ENCODE results near the gene PXT1. TPM values are rescaled to one million over a fixed set of nuclear protein-coding genes. Genes with fewer than 3 reads are reported as not detected.
A peak's percentile ranks its signal among the peaks of the same experiment; 100 is the strongest.

PXT1 gene
- total RNA-seq, 1 donor from 2014 or later: not detected

DNA sequence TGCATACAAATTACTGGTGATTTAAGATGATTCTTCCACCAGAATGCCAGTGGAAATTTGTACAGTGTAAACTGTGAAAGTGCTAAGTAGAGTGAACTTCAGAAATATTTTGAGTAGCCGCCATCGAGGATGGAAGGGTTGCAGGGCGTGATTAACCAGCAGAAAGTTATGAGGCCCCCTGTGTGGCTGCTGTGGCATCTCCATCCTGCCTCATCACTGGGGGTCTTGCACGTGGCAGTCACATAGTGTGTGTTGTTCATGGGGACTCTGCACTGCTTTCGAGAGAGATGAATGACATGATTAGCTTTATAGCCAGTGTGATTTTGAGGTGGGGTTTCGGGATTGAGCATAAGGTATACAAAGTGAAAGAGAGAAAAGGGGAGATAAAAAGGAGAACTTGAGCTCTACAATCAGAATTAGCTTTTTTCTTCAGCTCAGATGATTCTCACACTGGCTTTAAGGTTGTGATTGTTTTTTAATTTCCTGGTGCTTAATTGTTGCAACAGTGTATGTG lies 26.6 kb upstream of the PXT1 start:
- H3K36me3 Mint-ChIP-seq (ENCODE audit: unreplicated experiment): no peaks in the 10 kb centered on the region
- DNase-seq: no peak
- H3K9me3 Mint-ChIP-seq (ENCODE audit: unreplicated experiment): no peaks in the 10 kb centered on the region
- peak overlapping the region; percentile 3 for H3K27ac Mint-ChIP-seq (ENCODE audit: unreplicated experiment)
- H3K4me1 Mint-ChIP-seq (ENCODE audit: low read depth, unreplicated experiment): no peaks in the 10 kb centered on the region
- H3K4me3 Mint-ChIP-seq (ENCODE audit: unreplicated experiment): no peak overlapping the region
- H3K27me3 Mint-ChIP-seq (ENCODE audit: unreplicated experiment): peaks cover 2% of the 10 kb centered on the region
- TF ChIP-seq, protein P1, sequence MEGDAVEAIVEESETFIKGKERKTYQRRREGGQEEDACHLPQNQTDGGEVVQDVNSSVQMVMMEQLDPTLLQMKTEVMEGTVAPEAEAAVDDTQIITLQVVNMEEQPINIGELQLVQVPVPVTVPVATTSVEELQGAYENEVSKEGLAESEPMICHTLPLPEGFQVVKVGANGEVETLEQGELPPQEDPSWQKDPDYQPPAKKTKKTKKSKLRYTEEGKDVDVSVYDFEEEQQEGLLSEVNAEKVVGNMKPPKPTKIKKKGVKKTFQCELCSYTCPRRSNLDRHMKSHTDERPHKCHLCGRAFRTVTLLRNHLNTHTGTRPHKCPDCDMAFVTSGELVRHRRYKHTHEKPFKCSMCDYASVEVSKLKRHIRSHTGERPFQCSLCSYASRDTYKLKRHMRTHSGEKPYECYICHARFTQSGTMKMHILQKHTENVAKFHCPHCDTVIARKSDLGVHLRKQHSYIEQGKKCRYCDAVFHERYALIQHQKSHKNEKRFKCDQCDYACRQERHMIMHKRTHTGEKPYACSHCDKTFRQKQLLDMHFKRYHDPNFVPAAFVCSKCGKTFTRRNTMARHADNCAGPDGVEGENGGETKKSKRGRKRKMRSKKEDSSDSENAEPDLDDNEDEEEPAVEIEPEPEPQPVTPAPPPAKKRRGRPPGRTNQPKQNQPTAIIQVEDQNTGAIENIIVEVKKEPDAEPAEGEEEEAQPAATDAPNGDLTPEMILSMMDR (IDR thresholded peaks at IDR 0.05; ENCODE audit: partially characterized antibody, unreplicated experiment): no peak

DNA sequence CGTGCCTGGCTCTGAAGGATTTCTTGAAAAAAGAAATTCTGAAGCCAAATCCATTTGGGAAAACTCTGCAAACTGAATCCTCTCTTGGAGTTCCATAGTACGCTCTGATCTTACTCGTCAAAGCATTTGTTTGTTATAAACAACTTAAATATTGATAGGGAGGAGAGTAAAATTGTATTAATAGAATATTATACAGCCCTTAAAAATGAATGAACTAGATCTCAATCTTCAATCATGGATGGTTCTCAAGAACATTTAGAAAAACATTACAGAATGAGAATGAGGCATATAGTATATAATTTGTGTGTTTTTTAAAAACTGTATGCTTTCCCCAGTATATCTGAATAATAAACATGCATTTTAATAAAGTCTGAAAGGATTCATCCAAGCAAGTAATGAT lies 25.0 kb upstream of the PXT1 start:
- Mint-ChIP-seq H3K27ac (ENCODE audit: unreplicated experiment) (no peak overlapping the region), H3K4me1 (ENCODE audit: low read depth, unreplicated experiment) (no peaks in the 10 kb centered on the region), H3K9me3 (ENCODE audit: unreplicated experiment) (no peaks in the 10 kb centered on the region), H3K27me3 (ENCODE audit: unreplicated experiment) (peaks cover 2% of the 10 kb centered on the region), H3K4me3 (ENCODE audit: unreplicated experiment) (no peak overlapping the region), H3K36me3 (ENCODE audit: unreplicated experiment) (no peaks in the 10 kb centered on the region)
- TF ChIP-seq, protein P1 (IDR thresholded peaks at IDR 0.05; ENCODE audit: partially characterized antibody, unreplicated experiment): no peak
- no peak for DNase-seq

DNA sequence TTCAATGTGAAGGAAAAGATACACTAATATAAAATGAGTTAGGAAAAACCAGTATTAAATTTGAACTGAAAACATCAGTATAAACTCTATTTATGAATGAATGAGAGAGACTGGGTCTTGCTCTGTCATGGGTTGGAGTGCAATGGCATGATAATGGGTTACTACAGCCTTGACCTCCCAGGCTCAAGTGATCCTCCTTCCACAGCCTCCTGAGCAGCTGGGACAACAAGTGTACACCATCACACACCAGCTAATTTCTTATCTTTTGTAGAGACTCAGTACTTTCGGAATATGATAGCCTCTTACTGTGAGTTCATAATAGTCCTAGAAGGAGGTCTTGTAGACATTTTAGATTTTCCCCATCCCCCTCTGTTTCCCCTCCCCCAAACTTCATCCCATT lies 21.6 kb upstream of the PXT1 start:
- H3K36me3 Mint-ChIP-seq (ENCODE audit: unreplicated experiment): no peaks in the 10 kb centered on the region
- peaks cover 2% of the 10 kb centered on the region for H3K27me3 Mint-ChIP-seq (ENCODE audit: unreplicated experiment)
- H3K4me1 Mint-ChIP-seq (ENCODE audit: low read depth, unreplicated experiment): no peaks in the 10 kb centered on the region
- TF ChIP-seq, protein P1 (IDR thresholded peaks at IDR 0.05; ENCODE audit: partially characterized antibody, unreplicated experiment): no peak
- no peak overlapping the region for H3K4me3 Mint-ChIP-seq (ENCODE audit: unreplicated experiment)
- H3K9me3 Mint-ChIP-seq (ENCODE audit: unreplicated experiment): no peaks in the 10 kb centered on the region
- no peak for DNase-seq
- H3K27ac Mint-ChIP-seq (ENCODE audit: unreplicated experiment): no peak overlapping the region

DNA sequence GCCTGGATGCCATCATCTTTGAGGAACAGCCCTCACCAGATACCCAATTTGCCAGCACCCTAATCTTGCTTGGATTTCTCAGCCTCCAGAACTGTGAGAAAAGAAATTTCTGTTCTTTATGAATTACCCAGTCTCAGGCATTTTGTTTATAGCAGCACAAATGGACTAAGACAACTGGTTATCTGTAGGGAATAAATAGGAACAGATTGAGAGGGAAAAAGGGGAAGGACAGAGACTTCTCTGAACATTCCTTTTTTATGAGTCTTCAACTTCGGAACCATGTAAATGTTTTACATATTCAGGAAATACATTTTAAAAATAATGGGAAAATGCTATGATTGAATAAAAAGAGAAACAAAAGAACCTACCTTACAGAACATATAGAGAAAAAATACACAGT lies 21.0 kb upstream of the PXT1 start:
- no peak for DNase-seq
- no peaks in the 10 kb centered on the region for H3K4me1 Mint-ChIP-seq (ENCODE audit: low read depth, unreplicated experiment)
- TF ChIP-seq, protein P1 (IDR thresholded peaks at IDR 0.05; ENCODE audit: partially characterized antibody, unreplicated experiment): no peak
- no peaks in the 10 kb centered on the region for H3K9me3 Mint-ChIP-seq (ENCODE audit: unreplicated experiment)
- H3K4me3 Mint-ChIP-seq (ENCODE audit: unreplicated experiment): no peak overlapping the region
- no peaks in the 10 kb centered on the region for H3K36me3 Mint-ChIP-seq (ENCODE audit: unreplicated experiment)
- H3K27me3 Mint-ChIP-seq (ENCODE audit: unreplicated experiment): peaks cover 2% of the 10 kb centered on the region
- H3K27ac Mint-ChIP-seq (ENCODE audit: unreplicated experiment): no peak overlapping the region

DNA sequence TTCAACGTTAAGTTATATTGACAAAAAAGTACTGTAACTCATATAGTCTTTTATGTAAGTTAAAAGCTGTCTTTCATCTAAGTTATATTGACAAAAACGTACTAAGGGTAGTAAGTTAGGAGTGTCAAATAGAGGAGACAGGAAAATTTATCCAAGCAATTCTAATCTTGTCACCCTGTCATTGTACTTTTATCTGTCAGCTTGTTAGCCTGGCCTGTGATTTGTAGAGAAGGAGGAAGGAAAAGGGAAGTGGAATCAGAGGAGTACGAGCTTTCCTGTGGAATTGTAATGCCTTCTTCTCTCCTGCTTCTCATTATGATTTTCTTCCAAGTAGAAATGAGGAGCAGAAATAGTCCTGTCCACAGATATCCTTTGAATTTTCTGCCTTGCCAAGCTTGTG lies 19.0 kb upstream of the PXT1 start:
- Mint-ChIP-seq H3K27ac (ENCODE audit: unreplicated experiment) (no peak overlapping the region), H3K27me3 (ENCODE audit: unreplicated experiment) (no peaks in the 10 kb centered on the region), H3K4me3 (ENCODE audit: unreplicated experiment) (no peak overlapping the region), H3K4me1 (ENCODE audit: low read depth, unreplicated experiment) (no peaks in the 10 kb centered on the region), H3K9me3 (ENCODE audit: unreplicated experiment) (no peaks in the 10 kb centered on the region), H3K36me3 (ENCODE audit: unreplicated experiment) (no peaks in the 10 kb centered on the region)
- TF ChIP-seq, protein P1 (IDR thresholded peaks at IDR 0.05; ENCODE audit: partially characterized antibody, unreplicated experiment): no peak
- no peak for DNase-seq

Data from glutamatergic neuron (in vitro differentiated cells).